IPS-18c (cell line): ENCODE results near the gene IL26.

ENCODE experiments used
- H3K4me3 ChIP-seq: 2 replicates; pipeline ENCODE4 v1.7.0; 2013; ENCODE audit warnings: low read depth, mild to moderate bottlenecking, low read length, moderate library complexity; ENCODE audit not compliant: insufficient read depth
- H3K9me3 ChIP-seq: one replicate; pipeline ENCODE4 v1.6.1; 2013; ENCODE audit warnings: mild to moderate bottlenecking, low read length, moderate library complexity; ENCODE audit not compliant: control insufficient read depth, insufficient read depth

IL26 gene

GRCh38 chr12:68246350-68246749, 20.7 kb upstream of the IL26 start:
- no peaks in the 10 kb centered on the region for H3K9me3 ChIP-seq

GRCh38 chr12:68245180-68246021, 19.8 kb upstream of the IL26 start:
- Histone ChIP-seq H3K9me3 (no peaks in the 10 kb centered on the region), H3K4me3 (no peak overlapping the region)

More at GRCh38 chr12:68246350-68246749, 20.7 kb upstream of the IL26 start:
- no peak overlapping the region for H3K4me3 ChIP-seq

- Histone ChIP-seq H3K9me3 (no peaks in the 10 kb centered on the region), H3K4me3 (no peak overlapping the region)
These were observed 17.2 kb upstream of the IL26 start for GRCh38 chr12:68242777-68243176.

GRCh38 chr12:68240975-68241374, 15.4 kb upstream of the IL26 start:
- Histone ChIP-seq H3K9me3 (no peaks in the 10 kb centered on the region), H3K4me3 (no peak overlapping the region)

- H3K9me3 ChIP-seq = no peaks in the 10 kb centered on the region
- no peak overlapping the region for H3K4me3 ChIP-seq
These were observed 14.5 kb upstream of the IL26 start for GRCh38 chr12:68240079-68240478.

- no peak overlapping the region for H3K4me3 ChIP-seq
- no peaks in the 10 kb centered on the region for H3K9me3 ChIP-seq
These were observed 13.8 kb upstream of the IL26 start for GRCh38 chr12:68239309-68239982.

GRCh38 chr12:68237619-68238018, 12.0 kb upstream of the IL26 start:
- Histone ChIP-seq H3K9me3 (no peaks in the 10 kb centered on the region), H3K4me3 (no peak overlapping the region)

GRCh38 chr12:68237078-68237477, 11.5 kb upstream of the IL26 start:
- Histone ChIP-seq H3K9me3 (no peaks in the 10 kb centered on the region), H3K4me3 (no peak overlapping the region)

- Histone ChIP-seq H3K9me3 (no peaks in the 10 kb centered on the region), H3K4me3 (no peak overlapping the region)
These were observed 10.9 kb upstream of the IL26 start for GRCh38 chr12:68236421-68237059.

- no peak overlapping the region for H3K4me3 ChIP-seq
- no peaks in the 10 kb centered on the region for H3K9me3 ChIP-seq
These were observed 10.0 kb upstream of the IL26 start for GRCh38 chr12:68235576-68235975.

GRCh38 chr12:68234140-68234539, 8.5 kb upstream of the IL26 start:
- Histone ChIP-seq H3K9me3 (no peaks in the 10 kb centered on the region), H3K4me3 (no peak overlapping the region)

- Histone ChIP-seq H3K4me3 (no peak overlapping the region; the same call in 1 of the 2 replicates), H3K9me3 (no peaks in the 10 kb centered on the region)
These were observed 7.9 kb upstream of the IL26 start for GRCh38 chr12:68233498-68233897.

- Histone ChIP-seq H3K4me3 (no peak overlapping the region), H3K9me3 (no peaks in the 10 kb centered on the region)
These were observed 6.1 kb upstream of the IL26 start for GRCh38 chr12:68231691-68232090.

GRCh38 chr12:68231229-68231628, 5.6 kb upstream of the IL26 start:
- Histone ChIP-seq H3K9me3 (no peaks in the 10 kb centered on the region), H3K4me3 (no peak overlapping the region)

GRCh38 chr12:68229956-68230355, 4.3 kb upstream of the IL26 start:
- Histone ChIP-seq H3K4me3 (no peak overlapping the region), H3K9me3 (no peaks in the 10 kb centered on the region)

GRCh38 chr12:68227356-68227755, 1.7 kb upstream of the IL26 start:
- Histone ChIP-seq H3K9me3 (no peaks in the 10 kb centered on the region), H3K4me3 (no peak overlapping the region)

GRCh38 chr12:68224613-68225285, 861 bp downstream of the IL26 start:
- Histone ChIP-seq H3K4me3 (no peak overlapping the region), H3K9me3 (no peaks in the 10 kb centered on the region)
